ENCODE data around the gene FBXL12.
A peak's percentile ranks its signal among the peaks of the same experiment; 100 is the strongest.

FBXL12 gene

DNA sequence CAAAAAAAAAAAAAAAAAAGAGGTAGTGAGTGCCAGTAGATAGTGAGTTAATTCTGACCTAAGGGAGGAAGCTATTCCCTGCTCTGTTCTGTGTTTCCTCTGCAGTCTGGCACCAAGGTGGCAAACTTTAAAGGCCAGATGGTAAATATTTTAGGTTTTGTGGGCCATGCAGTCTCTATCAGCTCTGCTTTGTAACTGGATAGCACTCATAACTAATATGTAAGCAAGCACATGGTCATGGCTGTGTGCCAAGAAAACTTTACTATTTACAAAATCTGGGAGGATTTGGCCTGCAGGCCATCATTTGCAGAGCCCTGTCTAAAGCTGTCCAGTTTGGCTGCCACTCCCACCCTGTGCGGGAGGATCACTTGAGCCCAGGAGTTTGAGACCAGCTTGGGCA, 20.5 kb upstream of the FBXL12 start:
- Histone ChIP-seq H3K4me3 (ENCODE audit: low read depth, low read length, poor library complexity, severe bottlenecking) (no peak overlapping the region), H3K27me3 (ENCODE audit: insufficient read depth, low read length) (no peaks in the 10 kb centered on the region), H3K9ac (ENCODE audit: low read length) (no peak overlapping the region), H3K9me3 (ENCODE audit: low read length) (no peaks in the 10 kb centered on the region), H4K20me1 (ENCODE audit: insufficient read depth, low read length) (no peaks in the 10 kb centered on the region), H3K4me2 (ENCODE audit: low read length) (no peak overlapping the region), H3K36me3 (ENCODE audit: insufficient read depth, low read length) (peaks cover 61% of the 10 kb centered on the region), H2AFZ (ENCODE audit: low read length) (no peak overlapping the region), H3K4me1 (ENCODE audit: insufficient read depth, low read length, severe bottlenecking) (peaks cover 13% of the 10 kb centered on the region), H3K79me2 (ENCODE audit: insufficient read depth, low read length) (peaks cover 11% of the 10 kb centered on the region), H3F3A (ENCODE audit: insufficient read depth, low read length) (no peaks in the 10 kb centered on the region), H3K9me2 (ENCODE audit: low read depth, low read length) (no peaks in the 10 kb centered on the region), H3K27ac (ENCODE audit: low read depth, low read length, poor library complexity, severe bottlenecking) (no peak overlapping the region)
- TF ChIP-seq EZH2 (IDR thresholded peaks at IDR 0.05; ENCODE audit: borderline replicate concordance, low read length) (no peak), CTCF (IDR thresholded peaks at IDR 0.05; ENCODE audit: low read length) (no peak)

- no peak overlapping the region for H3K9ac ChIP-seq (ENCODE audit: low read length)
- no peaks in the 10 kb centered on the region for H3K9me2 ChIP-seq (ENCODE audit: low read depth, low read length)
- TF ChIP-seq EZH2 (IDR thresholded peaks at IDR 0.05; ENCODE audit: borderline replicate concordance, low read length) (no peak), CTCF (IDR thresholded peaks at IDR 0.05; ENCODE audit: low read length) (no peak)
- no peaks in the 10 kb centered on the region for H3F3A ChIP-seq (ENCODE audit: insufficient read depth, low read length)
- no peak overlapping the region for H3K4me2 ChIP-seq (ENCODE audit: low read length)
- H3K36me3 ChIP-seq (ENCODE audit: insufficient read depth, low read length), result peaks cover 50% of the 10 kb centered on the region
- peaks cover 13% of the 10 kb centered on the region for H3K4me1 ChIP-seq (ENCODE audit: insufficient read depth, low read length, severe bottlenecking)
- H4K20me1 ChIP-seq (ENCODE audit: insufficient read depth, low read length), result no peaks in the 10 kb centered on the region
- no peaks in the 10 kb centered on the region for H3K27me3 ChIP-seq (ENCODE audit: insufficient read depth, low read length)
- H3K27ac ChIP-seq (ENCODE audit: low read depth, low read length, poor library complexity, severe bottlenecking), result no peak overlapping the region
- no peak overlapping the region for H3K4me3 ChIP-seq (ENCODE audit: low read depth, low read length, poor library complexity, severe bottlenecking)
- H3K9me3 ChIP-seq (ENCODE audit: low read length), result no peaks in the 10 kb centered on the region
- H3K79me2 ChIP-seq (ENCODE audit: insufficient read depth, low read length), result peaks cover 11% of the 10 kb centered on the region
- no peak overlapping the region for H2AFZ ChIP-seq (ENCODE audit: low read length)
Measured at GRCh38 chr19:9838324-9838723, 19.4 kb upstream of the FBXL12 start.

DNA sequence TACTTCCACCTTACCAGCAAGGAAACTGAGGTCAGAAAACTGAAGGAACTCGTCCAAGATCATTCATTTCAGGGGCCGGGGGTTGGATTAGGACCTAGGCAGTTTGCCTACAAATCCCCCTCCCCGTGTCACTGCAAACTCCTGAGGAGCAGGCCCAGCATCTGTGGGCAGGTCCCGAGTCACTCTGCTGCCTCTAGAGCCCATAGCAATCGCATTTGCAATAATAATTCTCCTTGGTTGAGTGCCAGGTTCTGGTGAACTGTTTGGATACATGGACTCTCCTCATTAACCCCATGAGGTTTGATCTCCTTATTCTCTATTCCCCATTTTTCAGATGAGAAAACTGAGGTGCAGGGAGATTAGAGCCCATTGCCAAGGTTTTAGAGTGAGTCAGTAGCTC, 17.1 kb upstream of the FBXL12 start:
- Histone ChIP-seq H3K36me3 (ENCODE audit: insufficient read depth, low read length) (peaks cover 27% of the 10 kb centered on the region), H3K79me2 (ENCODE audit: insufficient read depth, low read length) (peaks cover 11% of the 10 kb centered on the region), H2AFZ (ENCODE audit: low read length) (no peak overlapping the region), H3K9me2 (ENCODE audit: low read depth, low read length) (no peaks in the 10 kb centered on the region), H3F3A (ENCODE audit: insufficient read depth, low read length) (no peaks in the 10 kb centered on the region), H3K27ac (ENCODE audit: low read depth, low read length, poor library complexity, severe bottlenecking) (no peak overlapping the region), H3K4me1 (ENCODE audit: insufficient read depth, low read length, severe bottlenecking) (peaks cover 13% of the 10 kb centered on the region), H3K27me3 (ENCODE audit: insufficient read depth, low read length) (no peaks in the 10 kb centered on the region), H3K9me3 (ENCODE audit: low read length) (no peaks in the 10 kb centered on the region), H4K20me1 (ENCODE audit: insufficient read depth, low read length) (no peaks in the 10 kb centered on the region), H3K4me3 (ENCODE audit: low read depth, low read length, poor library complexity, severe bottlenecking) (peak overlapping the region; percentile 91), H3K9ac (ENCODE audit: low read length) (peak overlapping the region; percentile 84), H3K4me2 (ENCODE audit: low read length) (peak overlapping the region; percentile 84)
- TF ChIP-seq CTCF (IDR thresholded peaks at IDR 0.05; ENCODE audit: low read length) (no peak), EZH2 (IDR thresholded peaks at IDR 0.05; ENCODE audit: borderline replicate concordance, low read length) (no peak)

Measured in OCI-LY1 (cell line).